COLO829 (cell line): ENCODE measurements around the gene IQCK.
A peak's percentile ranks its signal among the peaks of the same experiment; 100 is the strongest.

Experiments
- DNase-seq: peaks from one replicate; pipeline ENCODE4 v3.0.0; 2012; ENCODE audit warnings: low spot score

The IQCK gene

GRCh38 chr16:19884611-19885450, 166.8 kb downstream of the IQCK start, which contains the start of gene GPRC5B:
TSS of gene GPRC5B (minus strand) at chr16:19884848. CDS start at chr16:19872845, 12,003 bp downstream.
- no peak for DNase-seq

GRCh38 chr16:19885451-19886072, 167.5 kb downstream of the IQCK start:
- no peak for DNase-seq

- DNase-seq, result peak; percentile 55
Measured at GRCh38 chr16:19886073-19886941, 168.2 kb downstream of the IQCK start.

GRCh38 chr16:19888834-19889233, 170.8 kb downstream of the IQCK start:
- no peak for DNase-seq

GRCh38 chr16:19890901-19891300, 172.8 kb downstream of the IQCK start:
- no peak for DNase-seq

GRCh38 chr16:19892902-19893301, 174.8 kb downstream of the IQCK start:
- no peak for DNase-seq

- DNase-seq, result no peak
Measured at GRCh38 chr16:19894586-19894985, 176.5 kb downstream of the IQCK start.

- no peak for DNase-seq
Measured at GRCh38 chr16:19896951-19897350, 178.9 kb downstream of the IQCK start.

GRCh38 chr16:19898166-19898565, 180.1 kb downstream of the IQCK start:
- DNase-seq, result no peak

- DNase-seq, result peak; percentile 66
Measured at GRCh38 chr16:19898924-19899604, 181.0 kb downstream of the IQCK start.

GRCh38 chr16:19899605-19899955, 181.5 kb downstream of the IQCK start:
- no peak for DNase-seq

GRCh38 chr16:19901164-19901563, 183.1 kb downstream of the IQCK start:
- no peak for DNase-seq

- DNase-seq, result peak; percentile 70
Measured at GRCh38 chr16:19907161-19907992, 189.3 kb downstream of the IQCK start.
